CD14-positive monocyte (primary cell): ENCODE data around the gene COX5A. TPM values are rescaled to one million over a fixed set of nuclear protein-coding genes. Genes with fewer than 3 reads are reported as not detected.

Experiments
- DNase-seq, 3 donors: peaks; one replicate each; pipeline ENCODE4 v3.0.0-alpha.2; 2011 to 2022
- H2AFZ ChIP-seq: 2 replicates; pipeline ENCODE4 v1.6.0; 2012; ENCODE audit warnings: mild to moderate bottlenecking, low read depth, low read length, inconsistent platforms; ENCODE audit not compliant: insufficient read depth, poor library complexity, severe bottlenecking
- H3K27ac ChIP-seq, 2 donors: 1 replicate in 1 of 2; 2 replicates in 1 of 2; pipeline ENCODE4 v1.5.1; 2012 to 2013; ENCODE audit warnings: low read length in 2 of 2, control low read depth in 1 of 2, inconsistent platforms in 1 of 2, low read depth in 1 of 2, mild to moderate bottlenecking in 1 of 2
- H3K27me3 ChIP-seq, 2 donors: one replicate each; pipeline versions ENCODE4 v1.6.0 to v1.6.1; 2011 to 2013; ENCODE audit warnings: low read length in 2 of 2; ENCODE audit not compliant: control insufficient read depth in 2 of 2, insufficient read depth in 2 of 2
- H3K36me3 ChIP-seq, 2 donors: replicated peaks in 1 of 2; 1 replicate in 1 of 2; 2 replicates in 1 of 2; pipeline versions ENCODE4 v1.5.1 to v1.6.1; 2012 to 2013; ENCODE audit warnings: low read length in 2 of 2, control low read depth in 1 of 2, inconsistent platforms in 1 of 2, mild to moderate bottlenecking in 1 of 2; ENCODE audit not compliant: insufficient read depth in 2 of 2, control insufficient read depth in 1 of 2
- H3K4me1 ChIP-seq, 2 donors: 1 replicate in 1 of 2; 2 replicates in 1 of 2; pipeline versions ENCODE4 v1.5.1 to v1.6.1; 2012 to 2013; ENCODE audit warnings: low read length in 2 of 2, control low read depth in 1 of 2, inconsistent platforms in 1 of 2, mild to moderate bottlenecking in 1 of 2, moderate library complexity in 1 of 2; ENCODE audit not compliant: insufficient read depth in 2 of 2, control insufficient read depth in 1 of 2
- H3K4me2 ChIP-seq: replicated peaks from 2 replicates; pipeline ENCODE3; 2012; ENCODE audit warnings: low read length, moderate library complexity, mild to moderate bottlenecking; ENCODE audit not compliant: poor library complexity, severe bottlenecking; ENCODE audit errors: extremely low read depth
- H3K4me3 ChIP-seq, 3 experiments: fragments of 200-600 bp in 1 of 3; sonication (generic) in 1 of 3; replicated peaks in 1 of 3; 1 replicate in 2 of 3; 2 replicates in 1 of 3; pipeline ENCODE4 v1.5.1; 2011 to 2013; ENCODE audit warnings: low read length in 3 of 3, mild to moderate bottlenecking in 3 of 3, control low read depth in 2 of 3, low read depth in 2 of 3, inconsistent platforms in 1 of 3, moderate library complexity in 1 of 3
- H3K79me2 ChIP-seq: 2 replicates; pipeline ENCODE4 v1.6.0; 2012; ENCODE audit warnings: mild to moderate bottlenecking, control low read depth, inconsistent platforms, low read length, moderate library complexity; ENCODE audit not compliant: insufficient read depth
- H3K9ac ChIP-seq: 2 replicates; pipeline ENCODE4 v1.6.0; 2017; ENCODE audit warnings: low read length, mild to moderate bottlenecking; ENCODE audit not compliant: insufficient read depth, poor library complexity, severe bottlenecking
- H3K9me3 ChIP-seq, 2 donors: replicated peaks in 1 of 2; 1 replicate in 1 of 2; 2 replicates in 1 of 2; pipeline versions ENCODE4 v1.5.1 to v1.6.1; 2012 to 2013; ENCODE audit warnings: low read length in 2 of 2, control low read depth in 1 of 2; ENCODE audit not compliant: control insufficient read depth in 1 of 2, insufficient read depth in 1 of 2
- H4K20me1 ChIP-seq: 2 replicates; pipeline ENCODE4 v1.6.0; 2012; ENCODE audit warnings: mild to moderate bottlenecking, low read length, control low read depth, moderate library complexity; ENCODE audit not compliant: insufficient read depth
- H3K27ac Mint-ChIP-seq, 7 donors: one replicate each; pipeline ENCODE4 v1.8.0; 2020; ENCODE audit warnings: mild to moderate bottlenecking in 7 of 7, mixed read lengths in 7 of 7, moderate library complexity in 6 of 7, inconsistent platforms in 2 of 7
- H3K27me3 Mint-ChIP-seq, 3 donors: one replicate each; pipeline ENCODE4 v1.8.0; 2021 to 2022; ENCODE audit warnings: low read depth in 3 of 3, mild to moderate bottlenecking in 3 of 3, mixed read lengths in 3 of 3, moderate library complexity in 3 of 3, inconsistent platforms in 1 of 3
- H3K36me3 Mint-ChIP-seq, 2 donors: one replicate each; pipeline ENCODE4 v1.8.0; 2020; ENCODE audit warnings: mixed read lengths in 2 of 2, inconsistent platforms in 1 of 2, mild to moderate bottlenecking in 1 of 2
- H3K4me1 Mint-ChIP-seq: one replicate; pipeline ENCODE4 v1.8.0; 2020; ENCODE audit warnings: mild to moderate bottlenecking, mixed read lengths
- H3K4me3 Mint-ChIP-seq, 2 donors: one replicate each; pipeline ENCODE4 v1.8.0; 2020; ENCODE audit warnings: mild to moderate bottlenecking in 2 of 2, mixed read lengths in 2 of 2, moderate library complexity in 1 of 2
- H3K9me3 Mint-ChIP-seq, 7 donors: one replicate each; pipeline ENCODE4 v1.8.0; 2020 to 2022; ENCODE audit warnings: mixed read lengths in 7 of 7, mild to moderate bottlenecking in 6 of 7, moderate library complexity in 6 of 7, inconsistent platforms in 2 of 7
- CTCF ChIP-seq: fragments of 200-600 bp; IDR thresholded peaks from one replicate; pipeline ENCODE4 v1.8.0; 2022; ENCODE audit warnings: antibody characterized with exemption, mild to moderate bottlenecking
- WGBS: methylation state at CpG from one replicate; pipeline ENCODE4 v1.1.5; 2013; ENCODE audit warnings: missing lambda C conversion rate; ENCODE audit not compliant: insufficient coverage; 5-methylcytosine and 5-hydroxymethylcytosine counted together
- intact Hi-C, 2 donors: fragments of 100-400 bp; cut with micrococcal nuclease; formaldehyde crosslinking; loops; one replicate each; pipeline versions ENCODE4 v1.15.0 to v1.15.1; 2023
- polyA plus RNA-seq, 3 donors: library from polyadenylated mRNA; depleted of rRNA in 1 of 3; unstranded in 2 of 3; stranded (reverse) in 1 of 3; fragments of 300-500 nt in 2 of 3; fragments of >200 nt in 1 of 3; fragmentation: Illumina TruSeq in 2 of 3; gene quantifications; 1 replicate in 2 of 3; 2 replicates in 1 of 3; pipeline ENCODE4 v1.2.3, GENCODE V29; 2012 to 2021
- small RNA-seq: library from RNA; depleted of rRNA; stranded (forward); fragments of <200 nt; gene quantifications from one replicate; pipeline ENCODE3, GENCODE V24; 2012; ENCODE audit warnings: low read depth; ENCODE audit not compliant: insufficient read length

The COX5A gene
- polyA plus RNA-seq, 3 donors, result 127 to 498 (median 434) TPM

- Histone ChIP-seq H3K36me3 (no peaks in the 10 kb centered on the region), H3K27ac (peak overlapping the region; percentile 83 to 98), H3K79me2 (peaks cover 53% of the 10 kb centered on the region), H3K27me3 (no peaks in the 10 kb centered on the region), H3K4me1 (peaks cover 56 to 62% of the 10 kb centered on the region in 2 donors), H3K9ac (peak overlapping the region; percentile 89), H2AFZ (peak overlapping the region; percentile 76), H3K4me2 (peak overlapping the region; percentile 94), H4K20me1 (peaks cover 50% of the 10 kb centered on the region), H3K4me3 (peak overlapping the region; percentile 76 to 82 (median 77)), H3K9me3 (no peaks in the 10 kb centered on the region)
- DNase-seq, result no peak
- WGBS, result 0% methylated on average over 10 of the region's 11 CpGs
- Mint-ChIP-seq H3K4me3 (peak overlapping the region; percentile 89 to 95), H3K9me3 (peaks cover 0 to 1% (median 0%) of the 10 kb centered on the region in 7 donors), H3K4me1 (peaks cover 55% of the 10 kb centered on the region), H3K27me3 (peaks cover 1 to 4% (median 1%) of the 10 kb centered on the region in 3 donors), H3K27ac (peak overlapping the region; percentile 95 to 99 (median 98)), H3K36me3 (no peaks in the 10 kb centered on the region)
- TF ChIP-seq CTCF, result no peak
- intact Hi-C loops, result loop anchor here in 1 of 2 donors (2.0 kb wide), 1 partner anchor 64 kb away; no protein-coding TSS in a partner anchor
Observed at GRCh38 chr15:74872702-74873035, 65.2 kb downstream of the COX5A start.

GRCh38 chr15:74870436-74871215 lies 67.2 kb downstream of the COX5A start:
- H3K27ac ChIP-seq, result peak overlapping the region; percentile 68 to 81
- TF ChIP-seq CTCF, result no peak
- Mint-ChIP-seq H3K27ac (peak overlapping the region; percentile 91 to 98 (median 97)), H3K36me3 (peaks cover 7 to 16% of the 10 kb centered on the region in 2 donors), H3K4me3 (peak overlapping the region; percentile 26 to 77), H3K4me1 (peaks cover 76% of the 10 kb centered on the region), H3K27me3 (peaks cover 0 to 4% (median 1%) of the 10 kb centered on the region in 3 donors), H3K9me3 (peaks cover 0 to 1% (median 0%) of the 10 kb centered on the region in 7 donors)
- 7% methylated on average over 5 of the region's 6 CpGs for WGBS
- H3K27me3 ChIP-seq, result no peaks in the 10 kb centered on the region
- intact Hi-C loops, result no loop called here
- H3K4me2 ChIP-seq, result peak overlapping the region; percentile 79
- peaks cover 70% of the 10 kb centered on the region for H4K20me1 ChIP-seq
- peaks cover 0 to 6% of the 10 kb centered on the region in 2 donors for H3K36me3 ChIP-seq
- H3K4me1 ChIP-seq, result peaks cover 74 to 78% of the 10 kb centered on the region in 2 donors
- DNase-seq, result peak in 2 of 3 donors; percentile 22 to 24
- peaks cover 74% of the 10 kb centered on the region for H3K79me2 ChIP-seq
- peak overlapping the region in 2 of 3 experiments; percentile 4 to 69 for H3K4me3 ChIP-seq
- H3K9me3 ChIP-seq, result no peaks in the 10 kb centered on the region
- H2AFZ ChIP-seq, result no peak overlapping the region
- peak overlapping the region; percentile 2 for H3K9ac ChIP-seq

Small RNA genes within 50 kb of the gene (small RNA-seq; reads per million reads assigned to genes)
- gene RF00019, result not detected

Other genes starting within 250 kb of the COX5A start
- gene EDC3, start 242.0 kb downstream of the COX5A start, polyA plus RNA-seq, result 10 to 100 TPM; 10.0 to 14.9 (median 10.5) TPM
- gene CYP1A1, start 212.5 kb downstream of the COX5A start, polyA plus RNA-seq, result under 1 TPM in 1 of 3 donors, not detected in 2; 0.16 TPM
- not detected for gene CYP1A2, start 189.2 kb downstream of the COX5A start, polyA plus RNA-seq
- gene CSK, start 156.0 kb downstream of the COX5A start, polyA plus RNA-seq, result 100 to 1,000 TPM in 2 of 3 donors, 10 to 100 TPM in 1; 79.0 to 426 (median 106) TPM
- under 1 TPM in 1 of 3 donors, not detected in 2; 0.08 TPM for gene LMAN1L, start 125.2 kb downstream of the COX5A start, polyA plus RNA-seq
- gene CPLX3, start 111.4 kb downstream of the COX5A start, polyA plus RNA-seq, result under 1 TPM in 1 of 3 donors, not detected in 2; 0.12 TPM
- gene ULK3, start 94.9 kb downstream of the COX5A start, polyA plus RNA-seq, result 10 to 100 TPM in 2 of 3 donors, 1 to 10 TPM in 1; 9.4 to 58.7 (median 16.0) TPM
- 100 to 1,000 TPM; 124 to 158 (median 124) TPM for gene SCAMP2, start 64.7 kb downstream of the COX5A start, polyA plus RNA-seq
- 10 to 100 TPM; 19.2 to 19.9 (median 19.7) TPM for gene MPI, start 48.0 kb downstream of the COX5A start, polyA plus RNA-seq
- 10 to 100 TPM; 11.7 to 53.9 (median 17.1) TPM for gene FAM219B, start 31.2 kb downstream of the COX5A start, polyA plus RNA-seq
- gene RPP25, start 18.7 kb upstream of the COX5A start, polyA plus RNA-seq, result 1 to 10 TPM; 1.7 to 6.7 (median 6.5) TPM
- under 1 TPM in 2 of 3 donors, not detected in 1; 0.08 to 0.32 TPM for gene SCAMP5, start 57.5 kb upstream of the COX5A start, polyA plus RNA-seq
- 10 to 100 TPM; 14.2 to 33.7 (median 18.7) TPM for gene PPCDC, start 85.5 kb upstream of the COX5A start, polyA plus RNA-seq